Measurements from ENCODE around the gene OR10S1. TPM values are rescaled to one million over a fixed set of nuclear protein-coding genes. Genes with fewer than 3 reads are reported as not detected.

The OR10S1 gene
- total and polyA plus RNA-seq, 4 experiments from 2014 or later = not detected

DNA sequence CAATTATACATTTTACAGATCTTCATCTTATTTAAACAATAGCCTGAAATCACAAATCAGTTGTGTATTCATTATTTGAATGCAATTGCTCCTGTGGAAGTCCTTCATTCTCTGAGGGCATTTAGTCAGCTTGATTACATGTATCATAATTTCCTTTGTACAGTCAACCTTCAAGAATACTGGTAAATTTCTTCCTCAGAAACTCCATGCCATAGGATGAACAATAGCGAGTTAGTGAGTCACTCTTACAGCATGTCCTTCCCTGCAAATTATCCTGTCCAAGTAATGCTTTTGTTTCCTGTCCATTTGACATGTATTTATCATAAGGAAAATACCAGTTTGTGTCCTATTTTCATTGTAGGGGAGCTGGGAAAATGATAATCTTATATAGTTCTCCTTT lies 3.8 kb downstream of the OR10S1 start:
- Histone ChIP-seq H3K27me3 (ENCODE audit: insufficient read depth, low read length) (no peaks in the 10 kb centered on the region), H3K4me3 (ENCODE audit: low read length in 2 of 2) (no peak overlapping the region), H3K9me3 (ENCODE audit: control insufficient read depth in 1 of 2, low read length in 2 of 2) (no peaks in the 10 kb centered on the region), H3K36me3 (ENCODE audit: insufficient read depth, low read length) (no peaks in the 10 kb centered on the region), H3K4me1 (ENCODE audit: insufficient read depth, low read length) (no peaks in the 10 kb centered on the region), H3K27ac (ENCODE audit: low read depth, low read length) (no peak overlapping the region)
- ChIA-PET CTCF (ENCODE audit: partially characterized antibody) (no interaction called here), POLR2A (ENCODE audit: partially characterized antibody) (no interaction called here)
- peaks cover 0 to 4% (median 2%) of the 10 kb centered on the region in 8 donors for H3K9me3 Mint-ChIP-seq
- intact Hi-C loops (cut with micrococcal nuclease) = no loop called here
- H3K4me3 Mint-ChIP-seq = no peak overlapping the region
- no peaks in the 10 kb centered on the region for H3K4me1 Mint-ChIP-seq
- H3K27ac Mint-ChIP-seq = no peak overlapping the region
- no peaks in the 10 kb centered on the region for H3K36me3 Mint-ChIP-seq
- peaks cover 0 to 1% of the 10 kb centered on the region in 2 donors for H3K27me3 Mint-ChIP-seq
- DNase-seq = no peak

DNA sequence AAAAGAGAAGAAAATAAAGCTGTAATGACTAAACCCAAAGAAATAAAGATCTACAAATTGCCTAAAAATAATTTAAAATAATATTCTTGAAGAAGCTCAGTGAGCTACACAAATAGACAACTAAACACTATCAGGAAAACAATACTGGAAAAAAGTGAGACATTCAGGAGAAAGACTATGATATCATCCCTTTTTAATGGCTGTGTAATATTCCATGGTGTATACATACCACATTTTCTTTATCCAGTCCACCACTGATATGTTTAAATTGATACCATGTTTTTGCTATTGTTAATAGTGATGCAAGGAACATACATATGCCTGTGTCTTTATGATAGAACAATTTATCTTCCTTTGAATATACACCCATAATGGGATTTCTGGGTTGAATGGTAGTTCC lies 20.8 kb downstream of the OR10S1 start:
- H3K9me3 Mint-ChIP-seq = peaks cover 0 to 11% (median 9%) of the 10 kb centered on the region in 8 donors
- POLR2A ChIA-PET (ENCODE audit: partially characterized antibody) = no interaction called here

DNA sequence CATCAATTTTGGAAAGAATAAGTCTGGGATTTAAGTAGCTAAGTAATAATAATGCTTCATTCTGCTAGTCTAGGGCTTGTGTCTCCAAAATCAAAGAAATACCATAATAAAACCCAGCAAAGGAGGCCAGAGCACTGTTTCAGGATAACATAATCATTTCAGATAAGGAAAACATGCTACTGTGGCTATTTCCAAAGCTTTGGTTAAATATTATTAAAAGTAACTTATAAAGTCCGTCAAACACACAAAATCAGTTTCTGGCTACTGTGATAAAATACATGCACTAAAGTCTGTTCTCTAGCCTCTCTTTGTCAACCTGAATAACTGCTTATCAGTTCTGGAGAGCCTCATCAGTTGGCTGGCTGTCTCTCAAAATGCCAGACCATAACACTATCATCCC lies 32.4 kb downstream of the OR10S1 start:
- no peaks in the 10 kb centered on the region for H3K4me1 ChIP-seq (ENCODE audit: insufficient read depth, low read length)
- DNase-seq = no peak
- no peaks in the 10 kb centered on the region for H3K36me3 Mint-ChIP-seq
- peaks cover 0 to 3% (median 0%) of the 10 kb centered on the region in 8 donors for H3K9me3 Mint-ChIP-seq
- no peak overlapping the region for H3K27ac ChIP-seq (ENCODE audit: low read depth, low read length)
- H3K27me3 Mint-ChIP-seq = peaks cover 0 to 5% of the 10 kb centered on the region in 2 donors
- ChIA-PET POLR2A (ENCODE audit: partially characterized antibody) (no interaction called here), CTCF (ENCODE audit: partially characterized antibody) (no interaction called here)
- no peak overlapping the region for H3K4me3 ChIP-seq (ENCODE audit: low read length in 2 of 2)
- H3K27ac Mint-ChIP-seq = no peak overlapping the region
- no peaks in the 10 kb centered on the region for H3K9me3 ChIP-seq (ENCODE audit: control insufficient read depth in 1 of 2, low read length in 2 of 2)
- no peaks in the 10 kb centered on the region for H3K4me1 Mint-ChIP-seq
- no peak overlapping the region for H3K4me3 Mint-ChIP-seq
- H3K27me3 ChIP-seq (ENCODE audit: insufficient read depth, low read length) = no peaks in the 10 kb centered on the region
- intact Hi-C loops (cut with micrococcal nuclease) = no loop called here
- no peaks in the 10 kb centered on the region for H3K36me3 ChIP-seq (ENCODE audit: insufficient read depth, low read length)

More for the DNA sequence above, 20.8 kb downstream of the OR10S1 start:
- Histone ChIP-seq H3K4me3 (ENCODE audit: low read length in 2 of 2) (no peak overlapping the region), H3K27me3 (ENCODE audit: insufficient read depth, low read length) (no peaks in the 10 kb centered on the region), H3K9me3 (ENCODE audit: control insufficient read depth in 1 of 2, low read length in 2 of 2) (no peaks in the 10 kb centered on the region), H3K4me1 (ENCODE audit: insufficient read depth, low read length) (no peaks in the 10 kb centered on the region), H3K27ac (ENCODE audit: low read depth, low read length) (no peak overlapping the region), H3K36me3 (ENCODE audit: insufficient read depth, low read length) (no peaks in the 10 kb centered on the region)
- Mint-ChIP-seq H3K4me3 (no peak overlapping the region), H3K27me3 (peaks cover 0 to 2% of the 10 kb centered on the region in 2 donors), H3K27ac (no peak overlapping the region), H3K36me3 (no peaks in the 10 kb centered on the region), H3K4me1 (no peaks in the 10 kb centered on the region)
- intact Hi-C loops (cut with micrococcal nuclease) = no loop called here
- CTCF ChIA-PET (ENCODE audit: partially characterized antibody) = no interaction called here
- no peak for DNase-seq

DNA sequence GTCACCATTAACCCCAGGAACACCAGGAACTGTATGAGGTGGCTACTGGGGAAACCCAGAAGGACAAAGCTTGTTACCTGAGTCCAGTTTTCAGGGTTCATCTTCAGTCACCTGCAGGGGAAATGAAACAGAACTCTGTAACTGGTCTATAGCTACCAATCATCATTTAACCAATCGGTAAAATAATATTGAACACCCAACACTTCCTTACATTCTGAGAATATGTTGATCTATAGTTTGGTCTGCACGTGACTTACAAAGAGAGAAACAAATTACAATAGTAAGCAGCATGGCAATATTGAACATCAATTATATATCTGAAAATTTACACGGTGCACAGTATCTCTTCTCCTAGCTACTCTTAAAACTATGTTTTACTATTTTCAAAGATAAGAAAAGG lies 33.8 kb downstream of the OR10S1 start, which contains the start of gene OR6T1:
Gene OR6T1, minus strand, starts transcription at position 101 of the 400 bp plus-strand sequence. Its CDS starts 0 bp downstream, at position 101.
- H3K4me1 Mint-ChIP-seq = no peaks in the 10 kb centered on the region

DNA sequence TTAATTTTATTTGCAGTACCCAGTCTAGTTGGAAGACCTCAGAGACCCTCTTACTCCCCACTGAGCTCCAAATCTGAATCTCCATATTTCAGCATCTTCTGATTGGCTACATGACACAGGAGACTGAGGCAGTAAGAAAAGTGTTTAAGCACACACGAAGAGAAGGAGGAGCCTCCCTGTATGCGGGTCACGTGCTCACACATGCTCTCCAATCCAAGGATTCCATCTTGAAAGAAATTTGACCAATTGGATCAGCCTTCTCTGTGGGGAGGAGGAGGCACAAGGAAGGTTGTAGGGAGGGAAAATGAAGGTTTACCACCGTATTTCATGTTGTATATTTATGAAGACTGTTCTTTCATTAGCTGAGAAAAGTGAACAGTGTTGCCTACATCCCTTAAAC lies 35.2 kb downstream of the OR10S1 start:
- intact Hi-C loops (cut with micrococcal nuclease) = no loop called here
- DNase-seq = no peak
- H3K4me1 Mint-ChIP-seq = no peaks in the 10 kb centered on the region
- H3K36me3 Mint-ChIP-seq = no peaks in the 10 kb centered on the region
- Histone ChIP-seq H3K9me3 (ENCODE audit: control insufficient read depth in 1 of 2, low read length in 2 of 2) (no peaks in the 10 kb centered on the region), H3K4me3 (ENCODE audit: low read length in 2 of 2) (no peak overlapping the region), H3K36me3 (ENCODE audit: insufficient read depth, low read length) (no peaks in the 10 kb centered on the region), H3K4me1 (ENCODE audit: insufficient read depth, low read length) (no peaks in the 10 kb centered on the region), H3K27ac (ENCODE audit: low read depth, low read length) (no peak overlapping the region), H3K27me3 (ENCODE audit: insufficient read depth, low read length) (no peaks in the 10 kb centered on the region)
- no peak overlapping the region for H3K4me3 Mint-ChIP-seq
- peaks cover 0 to 5% of the 10 kb centered on the region in 2 donors for H3K27me3 Mint-ChIP-seq
- peaks cover 0 to 4% (median 0%) of the 10 kb centered on the region in 8 donors for H3K9me3 Mint-ChIP-seq
- ChIA-PET POLR2A (ENCODE audit: partially characterized antibody) (no interaction called here), CTCF (ENCODE audit: partially characterized antibody) (no interaction called here)
- H3K27ac Mint-ChIP-seq = no peak overlapping the region

More for the DNA sequence above, 33.8 kb downstream of the OR10S1 start, which contains the start of gene OR6T1:
- ChIA-PET CTCF (ENCODE audit: partially characterized antibody) (no interaction called here), POLR2A (ENCODE audit: partially characterized antibody) (no interaction called here)
- H3K4me3 ChIP-seq (ENCODE audit: low read length in 2 of 2) = no peak within 1 kb of the TSS
- H3K4me1 ChIP-seq (ENCODE audit: insufficient read depth, low read length) = no peaks in the 10 kb centered on the region
- Mint-ChIP-seq H3K4me3 (no peak within 1 kb of the TSS), H3K27ac (no peak within 1 kb of the TSS), H3K9me3 (peaks cover 0 to 4% (median 0%) of the 10 kb centered on the region in 8 donors), H3K27me3 (peaks cover 0 to 5% of the 10 kb centered on the region in 2 donors), H3K36me3 (no peaks in the 10 kb centered on the region)
- H3K36me3 ChIP-seq (ENCODE audit: insufficient read depth, low read length) = no peaks in the 10 kb centered on the region
- no peaks in the 10 kb centered on the region for H3K9me3 ChIP-seq (ENCODE audit: control insufficient read depth in 1 of 2, low read length in 2 of 2)
- intact Hi-C loops (cut with micrococcal nuclease) = no loop called here
- H3K27ac ChIP-seq (ENCODE audit: low read depth, low read length) = no peak within 1 kb of the TSS
- no peak for DNase-seq
- no peaks in the 10 kb centered on the region for H3K27me3 ChIP-seq (ENCODE audit: insufficient read depth, low read length)

DNA sequence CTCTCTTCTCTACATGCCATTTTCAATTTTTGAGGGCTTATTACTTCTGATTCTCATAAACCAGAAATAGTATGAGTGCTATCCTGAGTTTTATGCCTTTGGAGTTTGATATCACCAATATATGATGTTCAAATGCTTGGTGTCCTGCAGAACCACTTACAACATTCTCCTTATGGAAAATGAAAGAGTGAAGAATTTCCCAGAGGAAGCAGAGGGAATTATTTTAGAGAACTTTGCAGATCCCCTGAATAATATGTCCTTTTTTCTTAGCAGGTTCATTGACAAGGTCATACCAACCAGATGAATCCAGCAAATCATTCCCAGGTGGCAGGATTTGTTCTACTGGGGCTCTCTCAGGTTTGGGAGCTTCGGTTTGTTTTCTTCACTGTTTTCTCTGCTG lies 38.3 kb downstream of the OR10S1 start, which contains the start of gene OR4D5:
Gene OR4D5, plus strand, starts transcription at position 301 of the 400 bp plus-strand sequence. Its CDS starts 0 bp downstream, at position 301.
- ChIA-PET CTCF (ENCODE audit: partially characterized antibody) (no interaction called here), POLR2A (ENCODE audit: partially characterized antibody) (no interaction called here)
- DNase-seq = no peak
- no peak within 1 kb of the TSS for H3K27ac ChIP-seq (ENCODE audit: low read depth, low read length)
- peaks cover 0 to 4% (median 0%) of the 10 kb centered on the region in 8 donors for H3K9me3 Mint-ChIP-seq
- no peak within 1 kb of the TSS for H3K4me3 Mint-ChIP-seq
- intact Hi-C loops (cut with micrococcal nuclease) = no loop called here
- no peak within 1 kb of the TSS for H3K4me3 ChIP-seq (ENCODE audit: low read length in 2 of 2)
- no peaks in the 10 kb centered on the region for H3K36me3 ChIP-seq (ENCODE audit: insufficient read depth, low read length)
- H3K27me3 ChIP-seq (ENCODE audit: insufficient read depth, low read length) = no peaks in the 10 kb centered on the region
- H3K27me3 Mint-ChIP-seq = no peaks in the 10 kb centered on the region
- H3K9me3 ChIP-seq (ENCODE audit: control insufficient read depth in 1 of 2, low read length in 2 of 2) = no peaks in the 10 kb centered on the region
- H3K4me1 Mint-ChIP-seq = no peaks in the 10 kb centered on the region
- no peak within 1 kb of the TSS for H3K27ac Mint-ChIP-seq
- no peaks in the 10 kb centered on the region for H3K36me3 Mint-ChIP-seq
- H3K4me1 ChIP-seq (ENCODE audit: insufficient read depth, low read length) = no peaks in the 10 kb centered on the region

Other genes with a start within 250 kb of the OR10S1 start
- gene ZNF202, start 236.1 kb downstream of the OR10S1 start, total RNA-seq = 10 to 100 TPM; 17.4 to 21.6 TPM
- 1 to 10 TPM; 1.9 to 8.5 TPM for gene ZNF202, start 236.1 kb downstream of the OR10S1 start, polyA plus RNA-seq
- not detected for gene OR6X1, start 223.3 kb downstream of the OR10S1 start, total RNA-seq
- not detected for gene OR6X1, start 223.3 kb downstream of the OR10S1 start, polyA plus RNA-seq
- gene OR6M1, start 171.4 kb downstream of the OR10S1 start, total RNA-seq = not detected
- not detected for gene OR6M1, start 171.4 kb downstream of the OR10S1 start, polyA plus RNA-seq
- gene TMEM225, start 92.1 kb downstream of the OR10S1 start, total RNA-seq = not detected
- gene TMEM225, start 92.1 kb downstream of the OR10S1 start, polyA plus RNA-seq = not detected
- gene OR8D4, start 75.6 kb downstream of the OR10S1 start, total RNA-seq = not detected
- not detected for gene OR8D4, start 75.6 kb downstream of the OR10S1 start, polyA plus RNA-seq
- gene OR4D5, start 38.2 kb downstream of the OR10S1 start, total RNA-seq = not detected
- gene OR4D5, start 38.2 kb downstream of the OR10S1 start, polyA plus RNA-seq = not detected
- gene OR6T1, start 33.9 kb downstream of the OR10S1 start, total RNA-seq = not detected
- not detected for gene OR6T1, start 33.9 kb downstream of the OR10S1 start, polyA plus RNA-seq
- gene OR10G6, start 17.4 kb upstream of the OR10S1 start, total RNA-seq = not detected
- not detected for gene OR10G6, start 17.4 kb upstream of the OR10S1 start, polyA plus RNA-seq
- gene OR10G4, start 35.2 kb upstream of the OR10S1 start, total RNA-seq = not detected
- gene OR10G4, start 35.2 kb upstream of the OR10S1 start, polyA plus RNA-seq = not detected
- gene OR10G9, start 45.2 kb upstream of the OR10S1 start, total RNA-seq = not detected
- not detected for gene OR10G9, start 45.2 kb upstream of the OR10S1 start, polyA plus RNA-seq
- gene OR10G8, start 49.0 kb upstream of the OR10S1 start, total RNA-seq = not detected
- not detected for gene OR10G8, start 49.0 kb upstream of the OR10S1 start, polyA plus RNA-seq
- gene OR10G7, start 63.5 kb upstream of the OR10S1 start, total RNA-seq = not detected
- not detected for gene OR10G7, start 63.5 kb upstream of the OR10S1 start, polyA plus RNA-seq
- gene VWA5A, start 137.7 kb upstream of the OR10S1 start, total RNA-seq = 1 to 10 TPM; 6.4 to 7.2 TPM
- 10 to 100 TPM in 1 of 2 donors, 1 to 10 TPM in 1; 8.3 to 12.3 TPM for gene VWA5A, start 137.7 kb upstream of the OR10S1 start, polyA plus RNA-seq
- gene OR10D3, start 205.6 kb upstream of the OR10S1 start, total RNA-seq = not detected
- gene OR10D3, start 205.6 kb upstream of the OR10S1 start, polyA plus RNA-seq = not detected

Data from CD4-positive, alpha-beta memory T cell (primary cell).